SK-N-SH treated with all-trans-retinoic acid at 6 μM for 48 hours (cell line): Measurements from ENCODE around the gene ZNRF4.
"Not testable (repeated sequence)": the region's sequence is repeated elsewhere in the genome, so short reads cannot be mapped to it uniquely, and the experiment has no call there.

Source experiments
- BACH2 ChIP-seq: fragments of 250-450 bp; sonication (Bioruptor Pico); IDR thresholded peaks from 2 replicates; pipeline ENCODE4 v1.9.0; 2021; ENCODE audit warnings: mild to moderate bottlenecking, borderline replicate concordance
- ESRRG ChIP-seq: fragments of 250-450 bp; sonication (Bioruptor Pico); IDR thresholded peaks from 2 replicates; pipeline ENCODE4 v1.6.1; 2021; ENCODE audit warnings: mild to moderate bottlenecking
- OSR1 ChIP-seq: fragments of 250-450 bp; sonication (Bioruptor Pico); IDR thresholded peaks from 2 replicates; pipeline ENCODE4 v1.8.0; 2022; ENCODE audit warnings: moderate library complexity, mild to moderate bottlenecking, inconsistent platforms
- PPARA ChIP-seq: fragments of 250-450 bp; sonication (Bioruptor Pico); IDR thresholded peaks from 2 replicates; pipeline ENCODE4 v1.5.0; 2020; ENCODE audit warnings: mild to moderate bottlenecking, borderline replicate concordance
- ZFP3 ChIP-seq: fragments of 250-450 bp; sonication (Bioruptor Pico); IDR thresholded peaks from 2 replicates; pipeline ENCODE4 v1.5.0; 2020; ENCODE audit warnings: mild to moderate bottlenecking, moderate library complexity
- ZFP30 ChIP-seq: fragments of 450-650 bp; formaldehyde crosslinking; IDR thresholded peaks from 2 replicates; pipeline ENCODE4 v1.5.0; 2022; ENCODE audit warnings: mild to moderate bottlenecking, moderate library complexity
- ZNF565 ChIP-seq: fragments of 450-650 bp; formaldehyde crosslinking; conservative IDR thresholded peaks from 2 replicates; pipeline ENCODE4 v1.5.0; 2020; ENCODE audit warnings: low read depth, mild to moderate bottlenecking, moderate library complexity
- TF ChIP-seq, protein P1 (sequence below): fragments of 250-450 bp; sonication (Bioruptor Pico); IDR thresholded peaks from 2 replicates; pipeline ENCODE4 v1.8.0; 2020; ENCODE audit warnings: mild to moderate bottlenecking, moderate library complexity, borderline replicate concordance
- TF ChIP-seq, protein P2 (sequence below): fragments of 250-450 bp; sonication (Bioruptor Pico); IDR thresholded peaks from 2 replicates; pipeline ENCODE4 v1.5.0; 2020; ENCODE audit warnings: mild to moderate bottlenecking, moderate library complexity
- TF ChIP-seq, protein P3 (sequence below): fragments of 250-450 bp; sonication (Bioruptor Pico); IDR thresholded peaks from 2 replicates; pipeline ENCODE4 v1.5.1; 2020; ENCODE audit warnings: low read depth, mild to moderate bottlenecking, moderate library complexity

DNA sequence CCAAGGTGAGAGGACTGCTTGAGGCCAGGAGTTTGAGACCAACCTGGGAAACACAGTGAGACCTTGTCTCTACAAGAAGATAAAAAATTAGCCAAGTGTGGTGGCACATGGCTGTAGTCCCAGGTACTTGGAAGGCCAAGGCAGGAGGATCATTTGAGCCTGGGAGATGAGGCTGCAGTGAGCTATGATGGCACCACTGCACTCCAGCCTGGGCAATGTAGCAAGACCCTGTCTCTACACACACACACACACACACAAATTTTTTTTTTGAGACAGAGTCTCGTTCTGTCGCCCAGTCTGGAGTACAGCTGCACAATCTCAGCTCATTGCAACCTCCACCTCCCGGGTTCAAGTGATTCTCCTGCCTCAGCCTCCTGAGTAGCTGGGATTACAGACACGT is 30.4 kb downstream of the ZNRF4 start:
- TF ChIP-seq, protein P1, sequence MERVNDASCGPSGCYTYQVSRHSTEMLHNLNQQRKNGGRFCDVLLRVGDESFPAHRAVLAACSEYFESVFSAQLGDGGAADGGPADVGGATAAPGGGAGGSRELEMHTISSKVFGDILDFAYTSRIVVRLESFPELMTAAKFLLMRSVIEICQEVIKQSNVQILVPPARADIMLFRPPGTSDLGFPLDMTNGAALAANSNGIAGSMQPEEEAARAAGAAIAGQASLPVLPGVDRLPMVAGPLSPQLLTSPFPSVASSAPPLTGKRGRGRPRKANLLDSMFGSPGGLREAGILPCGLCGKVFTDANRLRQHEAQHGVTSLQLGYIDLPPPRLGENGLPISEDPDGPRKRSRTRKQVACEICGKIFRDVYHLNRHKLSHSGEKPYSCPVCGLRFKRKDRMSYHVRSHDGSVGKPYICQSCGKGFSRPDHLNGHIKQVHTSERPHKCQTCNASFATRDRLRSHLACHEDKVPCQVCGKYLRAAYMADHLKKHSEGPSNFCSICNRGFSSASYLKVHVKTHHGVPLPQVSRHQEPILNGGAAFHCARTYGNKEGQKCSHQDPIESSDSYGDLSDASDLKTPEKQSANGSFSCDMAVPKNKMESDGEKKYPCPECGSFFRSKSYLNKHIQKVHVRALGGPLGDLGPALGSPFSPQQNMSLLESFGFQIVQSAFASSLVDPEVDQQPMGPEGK (CRISPR knock-in tag): not testable (repeated sequence)
- TF ChIP-seq ZFP30 (CRISPR knock-in tag); ZFP3; PPARA (CRISPR knock-in tag); ESRRG (CRISPR knock-in tag); ZNF565 (CRISPR knock-in tag); OSR1 (CRISPR knock-in tag); BACH2 (CRISPR knock-in tag): not testable (repeated sequence)
- TF ChIP-seq, protein P2, sequence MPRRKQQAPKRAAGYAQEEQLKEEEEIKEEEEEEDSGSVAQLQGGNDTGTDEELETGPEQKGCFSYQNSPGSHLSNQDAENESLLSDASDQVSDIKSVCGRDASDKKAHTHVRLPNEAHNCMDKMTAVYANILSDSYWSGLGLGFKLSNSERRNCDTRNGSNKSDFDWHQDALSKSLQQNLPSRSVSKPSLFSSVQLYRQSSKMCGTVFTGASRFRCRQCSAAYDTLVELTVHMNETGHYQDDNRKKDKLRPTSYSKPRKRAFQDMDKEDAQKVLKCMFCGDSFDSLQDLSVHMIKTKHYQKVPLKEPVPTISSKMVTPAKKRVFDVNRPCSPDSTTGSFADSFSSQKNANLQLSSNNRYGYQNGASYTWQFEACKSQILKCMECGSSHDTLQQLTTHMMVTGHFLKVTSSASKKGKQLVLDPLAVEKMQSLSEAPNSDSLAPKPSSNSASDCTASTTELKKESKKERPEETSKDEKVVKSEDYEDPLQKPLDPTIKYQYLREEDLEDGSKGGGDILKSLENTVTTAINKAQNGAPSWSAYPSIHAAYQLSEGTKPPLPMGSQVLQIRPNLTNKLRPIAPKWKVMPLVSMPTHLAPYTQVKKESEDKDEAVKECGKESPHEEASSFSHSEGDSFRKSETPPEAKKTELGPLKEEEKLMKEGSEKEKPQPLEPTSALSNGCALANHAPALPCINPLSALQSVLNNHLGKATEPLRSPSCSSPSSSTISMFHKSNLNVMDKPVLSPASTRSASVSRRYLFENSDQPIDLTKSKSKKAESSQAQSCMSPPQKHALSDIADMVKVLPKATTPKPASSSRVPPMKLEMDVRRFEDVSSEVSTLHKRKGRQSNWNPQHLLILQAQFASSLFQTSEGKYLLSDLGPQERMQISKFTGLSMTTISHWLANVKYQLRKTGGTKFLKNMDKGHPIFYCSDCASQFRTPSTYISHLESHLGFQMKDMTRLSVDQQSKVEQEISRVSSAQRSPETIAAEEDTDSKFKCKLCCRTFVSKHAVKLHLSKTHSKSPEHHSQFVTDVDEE (CRISPR knock-in tag): not testable (repeated sequence)
- TF ChIP-seq, protein P3, sequence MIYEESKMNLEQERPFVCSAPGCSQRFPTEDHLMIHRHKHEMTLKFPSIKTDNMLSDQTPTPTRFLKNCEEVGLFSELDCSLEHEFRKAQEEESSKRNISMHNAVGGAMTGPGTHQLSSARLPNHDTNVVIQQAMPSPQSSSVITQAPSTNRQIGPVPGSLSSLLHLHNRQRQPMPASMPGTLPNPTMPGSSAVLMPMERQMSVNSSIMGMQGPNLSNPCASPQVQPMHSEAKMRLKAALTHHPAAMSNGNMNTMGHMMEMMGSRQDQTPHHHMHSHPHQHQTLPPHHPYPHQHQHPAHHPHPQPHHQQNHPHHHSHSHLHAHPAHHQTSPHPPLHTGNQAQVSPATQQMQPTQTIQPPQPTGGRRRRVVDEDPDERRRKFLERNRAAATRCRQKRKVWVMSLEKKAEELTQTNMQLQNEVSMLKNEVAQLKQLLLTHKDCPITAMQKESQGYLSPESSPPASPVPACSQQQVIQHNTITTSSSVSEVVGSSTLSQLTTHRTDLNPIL: not testable (repeated sequence)
